Aorta (tissue), 5 donors: Measurements from ENCODE around the gene RAB4B. TPM values are rescaled to one million over a fixed set of nuclear protein-coding genes. Genes with fewer than 3 reads are reported as not detected.
"Not testable (repeated sequence)": the region's sequence is repeated elsewhere in the genome, so short reads cannot be mapped to it uniquely, and the experiment has no call there.

Source experiments
- ATAC-seq: fragments of 200-7000 bp; cut with Tn5 transposase; one replicate; pipeline ENCODE4 v1.9.1; 2022; ENCODE audit warnings: moderate library complexity; ENCODE audit not compliant: low FRiP score
- DNase-seq, 2 donors: peaks; one replicate each; pipeline ENCODE4 v3.0.0-alpha.2; 2020
- H3K27ac ChIP-seq, 2 donors: one replicate each; pipeline ENCODE4 v1.5.1; 2013; ENCODE audit warnings: low read length in 2 of 2, mild to moderate bottlenecking in 2 of 2, moderate library complexity in 2 of 2, control low read depth in 1 of 2, inconsistent platforms in 1 of 2, low read depth in 1 of 2
- H3K27me3 ChIP-seq, 2 donors: one replicate each; pipeline ENCODE4 v1.6.1; 2013; ENCODE audit warnings: control low read depth in 1 of 2, low read length in 1 of 2, mild to moderate bottlenecking in 1 of 2, moderate library complexity in 1 of 2; ENCODE audit not compliant: insufficient read depth in 2 of 2, control insufficient read depth in 1 of 2
- H3K36me3 ChIP-seq, 2 donors: one replicate each; pipeline ENCODE4 v1.6.1; 2013; ENCODE audit warnings: control low read depth in 1 of 2, low read length in 1 of 2, mild to moderate bottlenecking in 1 of 2; ENCODE audit not compliant: insufficient read depth in 2 of 2, control insufficient read depth in 1 of 2
- H3K4me1 ChIP-seq, 2 donors: one replicate each; pipeline ENCODE4 v1.6.1; 2013; ENCODE audit warnings: low read length in 2 of 2, control low read depth in 1 of 2, mild to moderate bottlenecking in 1 of 2, moderate library complexity in 1 of 2; ENCODE audit not compliant: insufficient read depth in 2 of 2, control insufficient read depth in 1 of 2
- H3K4me3 ChIP-seq, 2 donors: one replicate each; pipeline ENCODE4 v1.5.1; 2013; ENCODE audit warnings: low read length in 2 of 2, control low read depth in 1 of 2, mild to moderate bottlenecking in 1 of 2
- H3K9me3 ChIP-seq: one replicate; pipeline ENCODE4 v1.6.1; 2013; ENCODE audit warnings: mild to moderate bottlenecking, low read length; ENCODE audit not compliant: control insufficient read depth
- WGBS, 2 donors: extraction: QIAGEN DNeasy Blood & Tissue Kit; methylation state at CpG; one replicate each; pipeline ENCODE4 v1.1.7; 2013; 5-methylcytosine and 5-hydroxymethylcytosine counted together
- intact Hi-C, 2 donors: fragments of 100-400 bp; cut with DNase I; formaldehyde crosslinking; loops; one replicate each; pipeline versions ENCODE4 v1.14.2 to v1.15.0; 2022
- polyA plus RNA-seq, 2 donors: library from polyadenylated mRNA; stranded (reverse); fragments of 200-250 nt; gene quantifications; one replicate each; pipeline ENCODE4 v1.2.3, GENCODE V29; 2013
- total RNA-seq, 2 donors: library from RNA; stranded (reverse); fragmentation: NEBNext Ultra II Directional; extraction: Animal tissue kit (Norgen Biotek cat#: 25700); gene quantifications; one replicate each; pipeline ENCODE4 v1.2.1, GENCODE V29; 2021
- donor health status: healthy with polysubstance abuse.
- donor health status: Bipolar disorder and iron deficiency.
- donor health status: DM: no; HTN: no; CAD: no.
- donor health status: DM: no; HTN: no; CAD: no.
- donor health status: DM: yes; HTN: yes; CAD: no.

Gene RAB4B
- total and polyA plus RNA-seq, 4 donors = 19.3 to 67.2 (median 30.7) TPM

DNA sequence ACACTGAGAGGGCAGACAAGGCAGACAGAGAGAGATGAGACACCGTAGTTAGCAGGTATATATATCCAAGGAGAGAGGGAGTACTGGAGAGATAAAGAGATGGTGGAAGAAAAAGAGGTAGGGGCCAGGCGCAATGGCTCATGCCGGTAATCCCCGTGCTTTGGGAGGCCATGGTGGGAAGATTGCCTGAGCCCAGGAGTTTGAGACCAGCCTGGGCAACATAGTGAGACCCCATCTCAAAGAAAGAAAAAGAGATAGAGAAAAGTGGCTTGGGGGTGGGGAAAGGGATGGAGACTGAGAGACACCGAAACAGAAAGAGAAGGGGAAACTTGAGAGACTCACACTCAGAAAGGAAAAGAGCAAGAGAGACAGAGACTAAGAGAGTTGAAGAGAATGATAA lies 2.5 kb downstream of the RAB4B start:
- WGBS, 2 donors = 96% methylated on average over 5 of the region's 5 CpGs
- no peak for ATAC-seq

DNA sequence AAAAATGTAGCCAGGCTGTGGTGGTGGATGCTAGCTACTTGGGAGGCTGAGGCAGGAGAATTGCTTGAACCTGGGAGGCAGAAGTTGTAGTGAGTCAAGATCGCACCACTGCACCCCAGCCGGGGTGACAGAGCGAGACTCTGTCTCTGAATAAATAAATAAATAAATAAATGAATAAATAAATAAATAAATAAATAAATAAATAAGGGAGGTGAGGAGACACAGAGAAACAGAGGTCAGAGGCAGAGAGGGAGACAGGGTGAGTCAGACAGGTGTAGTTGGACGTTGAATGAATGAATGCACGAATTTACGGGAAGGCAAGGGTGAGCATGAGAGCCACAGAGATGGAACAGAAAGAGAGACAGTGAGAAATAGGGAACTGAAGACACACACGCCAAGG lies 3.1 kb downstream of the RAB4B start:
- ATAC-seq (no peak), DNase-seq (no peak)
- Histone ChIP-seq H3K4me3 (no peak overlapping the region), H3K27ac (no peak overlapping the region), H3K27me3 (no peaks in the 10 kb centered on the region), H3K36me3 (no peaks in the 10 kb centered on the region), H3K9me3 (no peaks in the 10 kb centered on the region), H3K4me1 (no peaks in the 10 kb centered on the region)
- 96 to 98% methylated on average over 7 of the region's 7 CpGs for WGBS, 2 donors
- intact Hi-C loops = no loop called here

More for the DNA sequence above, 2.5 kb downstream of the RAB4B start:
- Histone ChIP-seq H3K36me3 (no peaks in the 10 kb centered on the region), H3K4me3 (no peak overlapping the region), H3K9me3 (no peaks in the 10 kb centered on the region), H3K4me1 (no peaks in the 10 kb centered on the region), H3K27ac (no peak overlapping the region), H3K27me3 (no peaks in the 10 kb centered on the region)
- intact Hi-C loops = no loop called here
- DNase-seq = no peak

DNA sequence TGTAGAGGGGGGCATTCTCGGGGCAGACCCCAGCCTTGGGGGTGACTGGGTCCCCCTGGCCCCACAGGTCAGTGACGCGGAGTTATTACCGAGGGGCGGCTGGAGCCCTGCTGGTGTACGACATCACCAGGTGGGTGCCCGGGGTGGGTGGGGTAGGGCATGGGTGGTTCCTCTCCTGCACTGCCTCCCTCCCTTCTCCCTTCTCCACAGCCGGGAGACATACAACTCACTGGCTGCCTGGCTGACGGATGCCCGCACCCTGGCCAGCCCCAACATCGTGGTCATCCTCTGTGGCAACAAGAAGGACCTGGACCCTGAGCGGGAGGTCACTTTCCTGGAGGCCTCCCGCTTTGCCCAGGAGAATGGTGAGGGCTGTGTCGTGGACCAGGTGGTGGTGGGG lies 5.7 kb downstream of the RAB4B start:
- peaks cover 0 to 2% of the 10 kb centered on the region in 2 donors for H3K36me3 ChIP-seq
- no peak overlapping the region for H3K4me3 ChIP-seq
- intact Hi-C loops = no loop called here
- no peak overlapping the region for H3K27ac ChIP-seq
- H3K4me1 ChIP-seq = no peaks in the 10 kb centered on the region
- no peaks in the 10 kb centered on the region for H3K27me3 ChIP-seq
- DNase-seq (no peak), ATAC-seq (no peak)
- WGBS, 2 donors = 88 to 92% methylated on average over 14 of the region's 14 CpGs
- no peaks in the 10 kb centered on the region for H3K9me3 ChIP-seq

DNA sequence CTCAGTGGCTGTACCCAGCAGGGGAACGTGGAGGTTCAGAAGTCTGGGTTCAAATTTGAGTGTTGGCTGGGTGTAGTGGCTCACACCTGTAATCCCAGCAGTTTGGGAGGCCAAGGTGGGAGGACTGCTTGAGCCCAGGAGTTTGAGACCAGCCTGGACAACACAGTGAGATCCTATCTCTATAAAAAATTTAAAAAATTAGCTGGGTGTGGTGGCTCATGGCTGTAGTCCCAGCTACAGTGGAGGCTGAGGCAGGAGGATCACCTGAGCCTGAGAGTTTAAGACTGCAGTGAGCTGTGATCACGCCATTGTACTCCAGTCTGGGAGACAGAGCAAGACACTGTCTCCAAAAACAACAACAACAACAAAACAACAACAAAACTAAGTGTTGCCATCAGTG lies 6.1 kb downstream of the RAB4B start:
- ATAC-seq, H3K4me1 ChIP-seq, DNase-seq, H3K27me3 ChIP-seq, H3K27ac ChIP-seq, H3K4me3 ChIP-seq, H3K36me3 ChIP-seq, intact Hi-C loops, H3K9me3 ChIP-seq: not testable (repeated sequence)
- WGBS, 2 donors = 96 to 97% methylated on average over 2 of the region's 2 CpGs

DNA sequence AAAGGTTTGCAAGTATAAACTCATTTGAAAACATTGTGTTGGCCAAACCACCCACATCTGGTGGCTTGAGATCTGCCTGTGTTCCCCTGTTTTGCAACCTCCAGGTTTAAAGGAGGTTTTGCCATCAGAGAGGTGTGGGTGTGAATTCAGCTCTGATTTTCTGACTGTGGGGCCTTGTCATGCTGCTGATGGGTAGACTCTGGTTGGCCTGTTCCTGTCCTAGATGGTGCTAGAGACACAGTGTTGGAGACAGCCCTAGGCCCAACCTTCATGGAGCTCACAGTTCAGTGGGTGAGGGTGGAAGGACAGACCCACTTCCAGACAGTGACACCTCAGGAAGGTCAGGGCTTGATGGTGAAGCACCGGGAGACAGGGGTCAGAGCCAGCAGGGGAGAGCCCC lies 7.5 kb downstream of the RAB4B start:
- ATAC-seq = no peak
- peaks cover 0 to 2% of the 10 kb centered on the region in 2 donors for H3K36me3 ChIP-seq
- no peaks in the 10 kb centered on the region for H3K27me3 ChIP-seq
- H3K4me3 ChIP-seq = no peak overlapping the region
- no peaks in the 10 kb centered on the region for H3K4me1 ChIP-seq
- peak overlapping the region in 1 of 2 donors; percentile 42 for H3K27ac ChIP-seq
- no peak for DNase-seq
- 68 to 87% methylated on average over 1 of the region's 1 CpG for WGBS, 2 donors
- H3K9me3 ChIP-seq = no peaks in the 10 kb centered on the region
- intact Hi-C loops = no loop called here

DNA sequence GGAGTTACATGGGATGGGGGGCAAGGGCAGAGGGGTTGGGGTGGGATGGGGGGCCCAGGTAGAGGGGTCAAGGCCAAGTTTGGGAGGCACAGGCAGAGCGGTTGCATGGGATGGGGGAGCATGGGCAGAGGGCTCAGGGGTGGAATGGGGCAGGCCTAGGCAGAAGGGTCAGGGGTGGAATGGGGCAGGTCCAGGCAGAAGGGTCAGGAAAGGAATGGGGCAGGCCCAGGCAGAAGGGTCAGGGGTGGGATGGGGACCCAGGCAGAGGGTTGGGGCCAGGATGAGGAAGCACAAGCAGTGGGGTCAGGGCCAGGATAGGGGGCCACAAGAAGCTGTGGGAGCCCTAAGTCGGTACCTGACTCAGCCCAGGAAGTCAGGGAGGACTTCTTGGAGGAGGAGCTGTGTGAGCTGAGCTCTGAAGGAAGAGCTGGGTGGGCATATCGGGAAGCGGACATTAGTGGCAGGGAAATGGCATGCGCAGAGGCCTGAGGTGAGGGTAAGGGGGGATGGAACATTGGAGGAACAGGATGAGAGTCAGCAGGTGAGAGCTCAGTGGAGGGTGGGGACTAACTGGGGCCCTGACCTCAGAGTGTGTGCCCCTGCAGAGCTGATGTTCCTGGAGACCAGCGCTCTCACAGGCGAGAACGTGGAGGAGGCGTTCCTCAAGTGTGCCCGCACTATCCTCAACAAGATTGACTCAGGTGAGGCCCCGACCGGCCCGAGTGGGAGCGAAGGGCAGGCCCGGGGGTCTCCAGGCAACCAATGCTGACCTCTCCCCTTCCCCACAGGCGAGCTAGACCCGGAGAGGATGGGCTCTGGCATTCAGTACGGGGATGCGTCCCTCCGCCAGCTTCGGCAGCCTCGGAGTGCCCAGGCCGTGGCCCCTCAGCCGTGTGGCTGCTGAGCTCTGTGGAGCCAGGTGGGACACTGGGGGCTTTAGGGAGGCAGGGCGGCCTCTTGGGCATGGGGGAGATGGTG lies 8.3 kb downstream of the RAB4B start:
- WGBS, 2 donors = 92 to 93% methylated on average over 25 of the region's 25 CpGs
- Histone ChIP-seq H3K27ac (no peak overlapping the region), H3K9me3 (no peaks in the 10 kb centered on the region), H3K4me3 (no peak overlapping the region), H3K27me3 (no peaks in the 10 kb centered on the region), H3K4me1 (no peaks in the 10 kb centered on the region), H3K36me3 (peaks cover 0 to 2% of the 10 kb centered on the region in 2 donors)
- intact Hi-C loops = no loop called here
- peak; percentile 55 for ATAC-seq
- no peak for DNase-seq

DNA sequence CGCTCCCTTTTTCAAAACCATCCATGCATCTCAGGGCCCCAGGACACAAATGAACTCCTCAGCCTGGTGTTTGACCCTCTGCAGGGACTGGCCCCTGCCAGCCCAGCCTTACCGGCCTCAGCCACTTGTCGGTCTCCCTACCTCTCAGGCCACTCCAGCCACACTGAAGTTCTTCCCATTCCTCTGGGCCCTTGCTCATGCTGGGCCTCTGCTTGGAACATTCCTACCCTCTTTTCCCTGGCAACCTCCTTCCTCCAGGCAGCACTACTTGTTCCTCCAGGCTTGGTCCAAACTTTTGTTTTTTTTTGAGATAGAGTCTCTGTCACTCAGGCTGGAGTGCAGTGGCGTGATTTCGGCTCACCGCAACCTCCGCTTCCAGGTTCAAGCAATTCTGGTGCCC lies 13.3 kb downstream of the RAB4B start:
- Histone ChIP-seq H3K4me1 (peaks cover 0 to 3% of the 10 kb centered on the region in 2 donors), H3K9me3 (no peaks in the 10 kb centered on the region), H3K4me3 (no peak overlapping the region), H3K36me3 (peaks cover 0 to 2% of the 10 kb centered on the region in 2 donors), H3K27me3 (no peaks in the 10 kb centered on the region), H3K27ac (peak overlapping the region in 1 of 2 donors; percentile 86)
- no peak for DNase-seq
- intact Hi-C loops = no loop called here
- peak; percentile 68 for ATAC-seq
- 10 to 14% methylated on average over 7 of the region's 7 CpGs for WGBS, 2 donors

DNA sequence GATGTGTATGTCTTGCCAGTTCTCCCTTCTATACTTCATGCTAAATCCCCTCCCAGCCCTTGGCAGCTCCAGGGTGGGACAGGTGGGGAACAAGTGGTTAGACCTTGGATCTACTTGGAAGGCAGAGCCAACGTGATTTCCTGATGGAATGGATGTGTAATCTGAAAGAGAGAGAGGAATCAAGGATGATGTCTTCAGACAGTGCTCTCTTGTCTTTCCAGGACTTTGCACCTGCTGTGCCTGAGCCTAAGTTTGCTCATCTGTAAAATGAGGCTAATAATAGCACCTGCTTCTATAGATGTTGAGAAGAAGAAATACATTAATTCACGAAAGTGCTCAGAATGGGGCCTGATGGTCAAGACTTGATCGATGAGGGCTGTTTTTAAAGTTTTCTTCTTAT lies 13.9 kb downstream of the RAB4B start:
- ATAC-seq = no peak
- no peak overlapping the region for H3K4me3 ChIP-seq
- H3K27ac ChIP-seq = peak overlapping the region; percentile 2 to 48
- intact Hi-C loops = no loop called here
- H3K36me3 ChIP-seq = no peaks in the 10 kb centered on the region
- DNase-seq = no peak
- 62 to 67% methylated on average over 3 of the region's 3 CpGs for WGBS, 2 donors
- H3K4me1 ChIP-seq = peaks cover 0 to 3% of the 10 kb centered on the region in 2 donors
- no peaks in the 10 kb centered on the region for H3K9me3 ChIP-seq
- H3K27me3 ChIP-seq = no peaks in the 10 kb centered on the region
